HepG2 (cell line): ENCODE data around the gene CDKN3. TPM values are rescaled to one million over a fixed set of nuclear protein-coding genes. Genes with fewer than 3 reads are reported as not detected.

Experiments
- ATAC-seq: fragments of 200-7000 bp; cut with Tn5 transposase; 3 replicates; pipeline ENCODE4 v1.9.1; 2020; ENCODE audit warnings: mild to moderate bottlenecking, moderate library complexity
- BruUV-seq: library from RNA; stranded (reverse); fragments of 400-500 nt; replicated peaks from 2 replicates; lab custom pipeline; 2021; lab: Mats Ljungman, UMichigan
- CTCF ChIA-PET: fragments of 300-600 bp; formaldehyde crosslinking; extraction: SDS; loops from one replicate; lab custom pipeline; 2021; ENCODE audit warnings: low total read pairs, inconsistent platforms, low intra/inter-chr PET ratio; lab: Yijun Ruan, JAX
- POLR2A ChIA-PET: fragments of 350-600 bp; sonication (Branson Sonifier 250); formaldehyde crosslinking; loops from one replicate; lab custom pipeline; 2020; ENCODE audit warnings: antibody characterized with exemption, inconsistent platforms; lab: Yijun Ruan, JAX
- DNase-seq: peaks from one replicate; pipeline ENCODE4 v3.0.0-alpha.2; 2015; ENCODE audit warnings: low spot score
- FAIRE-seq: peaks from 3 replicates; lab custom pipeline; 2011; peaks lifted over from hg19 to GRCh38; lab: Jason Lieb, UNC
- H2AFZ ChIP-seq: one replicate; pipeline ENCODE4 v1.6.1; 2011; ENCODE audit warnings: low read length, inconsistent platforms
- H3K27ac ChIP-seq: fragments of 300-600 bp; 3 replicates; pipeline ENCODE4 v1.8.0; 2011; ENCODE audit warnings: mixed run types, mild to moderate bottlenecking, mixed read lengths, low read length, inconsistent platforms; ENCODE audit not compliant: insufficient read depth; ENCODE audit errors: extremely low read length
- H3K27me3 ChIP-seq, 2 experiments: fragments of 200-600 bp in 1 of 2; 2 replicates in 1 of 2; 3 replicates in 1 of 2; pipeline versions ENCODE4 v1.6.0 to v1.8.0; 2011; ENCODE audit warnings: low read length in 2 of 2, mild to moderate bottlenecking in 2 of 2, moderate library complexity in 2 of 2, inconsistent platforms in 1 of 2; ENCODE audit not compliant: insufficient read depth in 2 of 2, control insufficient read depth in 1 of 2
- H3K36me3 ChIP-seq, 2 experiments: fragments of 200-600 bp in 1 of 2; replicated peaks in 1 of 2; 2 replicates in 1 of 2; 3 replicates in 1 of 2; pipeline versions ENCODE4 v1.5.1 to v1.8.0; 2011; ENCODE audit warnings: low read length in 2 of 2, inconsistent platforms in 1 of 2; ENCODE audit not compliant: insufficient read depth in 2 of 2, control insufficient read depth in 1 of 2
- H3K4me1 ChIP-seq: 2 replicates; pipeline ENCODE4 v1.5.1; 2012; ENCODE audit warnings: low read length, inconsistent platforms; ENCODE audit not compliant: insufficient read depth
- H3K4me2 ChIP-seq: 2 replicates; pipeline ENCODE4 v1.6.0; 2011; ENCODE audit warnings: low read depth, low read length, inconsistent platforms
- H3K4me3 ChIP-seq, 3 experiments: fragments of 200-600 bp in 1 of 3; sonication (generic), shearing (Covaris generic) in 1 of 3; replicated peaks in 1 of 3; 2 replicates each; pipeline ENCODE4 v1.5.1; 2011 to 2016; ENCODE audit warnings: low read length in 3 of 3, inconsistent platforms in 2 of 3, low read depth in 2 of 3, mild to moderate bottlenecking in 2 of 3, control low read depth in 1 of 3, mixed read lengths in 1 of 3; ENCODE audit not compliant: insufficient read depth in 1 of 3
- H3K79me2 ChIP-seq: one replicate; pipeline ENCODE4 v1.6.1; 2011; ENCODE audit warnings: low read length, inconsistent platforms; ENCODE audit not compliant: insufficient read depth
- H3K9ac ChIP-seq: 2 replicates; pipeline ENCODE4 v1.6.0; 2011; ENCODE audit warnings: mild to moderate bottlenecking, low read depth, low read length, inconsistent platforms; ENCODE audit not compliant: insufficient read depth
- H3K9me3 ChIP-seq: 2 replicates; pipeline ENCODE4 v1.5.1; 2012; ENCODE audit warnings: mild to moderate bottlenecking, low read length
- H4K20me1 ChIP-seq: 2 replicates; pipeline ENCODE4 v1.6.0; 2011; ENCODE audit warnings: inconsistent platforms, mild to moderate bottlenecking, low read length, moderate library complexity; ENCODE audit not compliant: insufficient read depth
- ARID5B ChIP-seq: IDR thresholded peaks from 2 replicates; pipeline ENCODE4 v1.4.0; 2020; ENCODE audit warnings: mild to moderate bottlenecking, missing genetic modification reagents
- ATF1 ChIP-seq: IDR thresholded peaks from 2 replicates; pipeline ENCODE4 v1.6.1; 2016; ENCODE audit warnings: mild to moderate bottlenecking, control low read depth
- GATAD1 ChIP-seq: IDR thresholded peaks from 2 replicates; pipeline ENCODE4 v1.6.1; 2016; ENCODE audit warnings: missing genetic modification reagents, missing compliant biosample characterization
- HNF4G ChIP-seq, 2 experiments: sonication (generic) in 1 of 2; formaldehyde crosslinking in 1 of 2; IDR thresholded peaks; 2 replicates each; pipeline versions ENCODE4 v1.4.0 to v1.6.1; 2011 to 2020; ENCODE audit warnings: borderline replicate concordance in 2 of 2, low read depth in 2 of 2, mild to moderate bottlenecking in 2 of 2, low read length in 1 of 2, missing genetic modification reagents in 1 of 2, moderate library complexity in 1 of 2
- IKZF5 ChIP-seq: IDR thresholded peaks from 2 replicates; pipeline ENCODE4 v1.6.1; 2018; ENCODE audit warnings: missing genetic modification reagents, mild to moderate bottlenecking, missing compliant biosample characterization
- KLF12 ChIP-seq: sonication (generic); formaldehyde crosslinking; IDR thresholded peaks from 2 replicates; pipeline ENCODE4 v1.4.0; 2020; ENCODE audit warnings: missing genetic modification reagents, borderline replicate concordance
- NFIC ChIP-seq: IDR thresholded peaks from 2 replicates; pipeline ENCODE4 v1.6.1; 2012; ENCODE audit warnings: mild to moderate bottlenecking, low read length, inconsistent platforms
- NFKB2 ChIP-seq: sonication (generic); formaldehyde crosslinking; IDR thresholded peaks from 2 replicates; pipeline ENCODE4 v1.4.0; 2020; ENCODE audit warnings: missing genetic modification reagents, borderline replicate concordance
- ZNF24 ChIP-seq: fragments of 450-650 bp; IDR thresholded peaks from 2 replicates; pipeline ENCODE4 v1.6.1; 2017; ENCODE audit warnings: antibody characterized with exemption, mild to moderate bottlenecking
- ZNF615 ChIP-seq: sonication (generic); formaldehyde crosslinking; IDR thresholded peaks from 2 replicates; pipeline ENCODE4 v1.5.0; 2020; ENCODE audit warnings: mild to moderate bottlenecking, missing genetic modification reagents, borderline replicate concordance
- ZSCAN20 ChIP-seq: sonication (generic); formaldehyde crosslinking; IDR thresholded peaks from 2 replicates; pipeline ENCODE4 v1.4.0; 2020; ENCODE audit warnings: missing genetic modification reagents, mild to moderate bottlenecking, borderline replicate concordance
- WGBS: methylation state at CpG from one replicate; pipeline ENCODE4 v1.1.6; 2017; ENCODE audit warnings: low lambda C conversion rate; 5-methylcytosine and 5-hydroxymethylcytosine counted together
- in situ Hi-C: cut with HindIII; loops from 2 replicates; pipeline ENCODE4 v1.10.0; 2017; ENCODE audit warnings: low pct_unique_long_range_greater_than_20kb; ENCODE audit not compliant: extremely low pct_ligation_motif_present
- intact Hi-C: fragments of 100-400 bp; cut with micrococcal nuclease; formaldehyde crosslinking; loops from one replicate; pipeline ENCODE4 v1.10.0; 2022; ENCODE audit not compliant: unreplicated experiment
- polyA plus RNA-seq, 8 experiments: library from polyadenylated mRNA; depleted of rRNA in 3 of 8; stranded (reverse) in 7 of 8; unstranded in 1 of 8; fragments of >200 nt; fragmentation: Illumina TruSeq in 4 of 8; extraction: Trizol in 4 of 8; gene quantifications; 2 replicates each; pipeline versions ENCODE4 v1.2.1 to v1.2.3, GENCODE V29; 2011 to 2016; ENCODE audit warnings: low read depth in 4 of 8, missing spikeins in 1 of 8, mixed read lengths in 1 of 8; ENCODE audit not compliant: insufficient read depth in 1 of 8
- total RNA-seq, 5 experiments: library from RNA; depleted of rRNA; stranded (reverse); fragments of >200 nt; fragmentation: Illumina TruSeq; extraction: Trizol; gene quantifications; 2 replicates each; pipeline ENCODE4 v1.2.3, GENCODE V29; 2016; ENCODE audit warnings: low read depth in 1 of 5

CDKN3 gene
- total and polyA plus RNA-seq, 2 of the 13 experiments (the other 11 are each of a cell fraction or from before 2014, with no cell fraction given) = 63.0 to 88.9 TPM

GRCh38 chr14:54369343-54369742 is 27.5 kb upstream of the CDKN3 start:
- Histone ChIP-seq H3K4me3 (no peak overlapping the region), H2AFZ (no peak overlapping the region), H4K20me1 (no peaks in the 10 kb centered on the region), H3K36me3 (no peaks in the 10 kb centered on the region), H3K9me3 (no peaks in the 10 kb centered on the region), H3K27me3 (no peaks in the 10 kb centered on the region), H3K27ac (no peak overlapping the region), H3K9ac (no peak overlapping the region), H3K4me2 (no peak overlapping the region), H3K79me2 (no peaks in the 10 kb centered on the region), H3K4me1 (peaks cover 35% of the 10 kb centered on the region)
- intact Hi-C loops (loop anchor here (5.0 kb wide), 1 partner anchor 118 kb away; the partner anchor contains the start of gene GMFB), in situ Hi-C loops (loop anchor here (5.0 to 10.0 kb wide), 2 partner anchors 53 to 115 kb away; partner anchors contain the start of gene GMFB)
- TF ChIP-seq GATAD1 (CRISPR knock-in tag) (no peak), ZNF615 (no peak)
- no TSS peak for BruUV-seq
- FAIRE-seq = no peak
- ATAC-seq = no peak
- CTCF ChIA-PET = no interaction called here
- POLR2A ChIA-PET = interaction anchor here (1.4 kb wide), 1 partner anchor 16 kb away, joined by 5 read pairs; no protein-coding TSS in a partner anchor
- DNase-seq = no peak
- WGBS = 98% methylated on average over 2 of the region's 2 CpGs

GRCh38 chr14:54370323-54371198 is 26.2 kb upstream of the CDKN3 start:
- H3K27ac ChIP-seq = no peak overlapping the region
- no peaks in the 10 kb centered on the region for H3K79me2 ChIP-seq
- in situ Hi-C loops = no loop called here
- FAIRE-seq = no peak
- ATAC-seq = no peak
- H3K4me2 ChIP-seq = no peak overlapping the region
- ChIA-PET CTCF (no interaction called here), POLR2A (interaction anchor here (1.4 kb wide), 1 partner anchor 17 kb away, joined by 5 read pairs; no protein-coding TSS in a partner anchor)
- H3K4me3 ChIP-seq = no peak overlapping the region
- no TSS peak for BruUV-seq
- H3K36me3 ChIP-seq = no peaks in the 10 kb centered on the region
- no peak for DNase-seq
- no peaks in the 10 kb centered on the region for H4K20me1 ChIP-seq
- H2AFZ ChIP-seq = no peak overlapping the region
- no peak overlapping the region for H3K9ac ChIP-seq
- 68% methylated on average over 11 of the region's 11 CpGs for WGBS
- intact Hi-C loops = no loop called here
- H3K27me3 ChIP-seq = no peaks in the 10 kb centered on the region
- H3K4me1 ChIP-seq = peaks cover 34% of the 10 kb centered on the region
- no peaks in the 10 kb centered on the region for H3K9me3 ChIP-seq
- TF ChIP-seq ARID5B (CRISPR knock-in tag) (no peak), NFKB2 (CRISPR knock-in tag) (no peak), ZSCAN20 (CRISPR knock-in tag) (no peak), ATF1 (CRISPR knock-in tag) (no peak), ZNF24 (no peak), IKZF5 (CRISPR knock-in tag) (no peak), NFIC (no peak), KLF12 (no peak), HNF4G (IDR thresholded peaks at IDR 0.05; ENCODE audit: borderline replicate concordance, low read depth, low read length) (no peak), HNF4G (CRISPR knock-in tag; IDR thresholded peaks at IDR 0.05; ENCODE audit: borderline replicate concordance, low read depth) (no peak)
